Bone marrow (tissue), 2 donors: ENCODE results near the gene NAMPT.
"Not testable (repeated sequence)": the region's sequence is repeated elsewhere in the genome, so short reads cannot be mapped to it uniquely, and the experiment has no call there.

Experiments used
- DNase-seq, 2 donors: peaks; one replicate each; lab custom pipeline; 2025; lab: John Stamatoyannopoulos, UW

NAMPT gene

DNA sequence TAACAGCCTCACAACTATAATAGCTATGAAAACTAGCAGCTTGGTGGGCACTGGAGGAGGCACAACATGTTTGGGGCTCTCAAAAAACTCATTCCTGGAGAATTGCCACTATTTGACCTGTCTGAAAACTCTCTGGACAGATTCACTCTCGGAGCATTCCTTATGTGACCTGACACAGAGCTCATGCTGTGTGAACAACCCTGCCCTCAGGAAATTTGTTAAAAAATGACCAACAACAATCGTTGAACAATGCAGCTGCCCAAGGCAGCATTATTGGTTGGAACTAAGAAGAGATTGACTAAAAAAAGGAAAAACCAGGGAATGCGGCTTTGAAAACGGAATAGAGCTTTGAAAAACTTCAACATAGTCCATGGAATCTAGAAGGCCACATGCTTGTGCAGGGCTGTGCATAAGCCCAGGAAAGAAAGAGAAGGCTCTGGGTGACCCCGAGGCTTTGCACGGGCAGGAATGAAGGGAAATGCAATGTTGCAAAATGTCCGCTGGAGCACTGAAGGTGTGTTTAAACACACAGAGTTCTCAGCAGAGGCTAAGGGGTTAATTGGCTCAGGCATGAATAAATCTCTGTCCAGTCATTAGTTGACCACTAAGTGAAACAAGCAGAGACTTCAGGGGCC, 52.8 kb downstream of the NAMPT start:
- no peak for DNase-seq

DNA sequence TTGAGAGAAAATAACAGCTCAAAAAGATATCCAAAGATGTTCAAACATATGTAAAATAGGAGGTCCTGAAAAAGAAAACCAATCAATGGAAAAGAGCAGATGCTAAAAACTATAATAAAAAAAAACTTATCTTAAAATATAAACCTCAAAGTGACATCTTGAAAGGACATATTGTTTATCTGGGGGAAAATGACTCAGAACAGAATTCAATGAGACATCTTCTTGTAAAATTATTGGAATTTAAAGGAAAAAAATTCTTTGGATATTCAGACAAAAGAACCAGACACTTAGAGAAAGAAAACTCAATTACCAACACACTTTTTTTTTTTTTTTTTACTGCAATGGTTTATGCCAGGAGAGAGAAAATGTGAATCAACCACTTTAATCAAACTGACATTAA, 58.9 kb downstream of the NAMPT start:
- no peak for DNase-seq

DNA sequence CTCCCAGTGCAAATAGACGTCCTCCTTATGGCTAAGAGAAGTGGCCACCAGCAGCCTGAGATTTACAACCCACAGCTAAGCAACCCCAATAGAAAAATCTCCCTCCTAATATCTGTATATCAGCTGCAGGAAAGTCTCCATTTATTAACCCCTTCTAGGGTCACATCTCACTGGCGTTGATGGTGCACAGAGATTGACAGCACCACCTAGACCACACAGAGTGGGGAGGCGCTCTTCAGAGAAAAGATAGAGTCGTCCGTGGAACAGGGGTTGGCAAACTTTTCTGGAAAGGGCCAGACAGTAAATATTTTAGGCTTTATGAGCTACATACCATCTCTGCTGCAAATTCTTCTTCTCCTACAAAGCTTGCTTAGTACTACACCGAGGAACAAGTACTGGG, 60.0 kb downstream of the NAMPT start:
- no peak for DNase-seq

DNA sequence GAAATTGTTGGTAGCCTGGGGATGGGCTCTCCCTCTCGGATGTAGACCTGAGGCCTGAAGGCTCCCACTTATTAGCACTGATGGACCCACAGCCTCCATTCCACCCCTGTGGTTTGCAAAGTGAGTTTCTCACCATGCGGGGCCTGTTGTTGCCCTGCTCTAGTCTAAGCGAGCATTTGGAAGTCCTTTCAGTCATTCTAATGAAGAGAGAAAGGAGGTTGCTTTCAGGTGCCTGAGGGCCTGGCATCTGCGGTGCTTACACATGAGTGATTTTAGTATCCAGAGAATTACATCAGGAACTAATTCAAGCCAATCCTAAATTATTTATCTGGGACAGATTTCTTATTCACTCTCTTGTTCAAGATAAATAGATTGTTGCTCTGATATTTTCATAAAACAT, 61.6 kb downstream of the NAMPT start:
- DNase-seq, result no peak

DNA sequence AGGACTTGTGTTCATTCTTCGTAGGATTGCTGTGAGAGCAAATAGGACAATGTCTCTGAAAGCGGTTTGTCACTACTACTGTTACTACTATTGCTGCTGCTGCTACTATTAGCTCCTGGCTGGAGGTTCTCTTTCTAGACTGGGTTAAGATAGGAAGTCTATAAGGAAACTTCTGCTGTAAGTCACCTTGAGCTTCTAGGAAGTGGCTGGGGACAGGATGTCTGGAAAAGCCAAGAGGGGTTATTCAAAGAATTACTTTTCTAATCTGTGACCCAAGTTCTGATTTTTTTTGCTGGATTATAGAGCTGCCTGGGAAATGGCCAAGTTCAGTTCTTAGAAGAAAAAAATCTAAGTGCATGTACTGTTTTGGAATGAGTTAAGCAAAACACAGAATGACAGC, 62.2 kb downstream of the NAMPT start:
- no peak for DNase-seq

DNA sequence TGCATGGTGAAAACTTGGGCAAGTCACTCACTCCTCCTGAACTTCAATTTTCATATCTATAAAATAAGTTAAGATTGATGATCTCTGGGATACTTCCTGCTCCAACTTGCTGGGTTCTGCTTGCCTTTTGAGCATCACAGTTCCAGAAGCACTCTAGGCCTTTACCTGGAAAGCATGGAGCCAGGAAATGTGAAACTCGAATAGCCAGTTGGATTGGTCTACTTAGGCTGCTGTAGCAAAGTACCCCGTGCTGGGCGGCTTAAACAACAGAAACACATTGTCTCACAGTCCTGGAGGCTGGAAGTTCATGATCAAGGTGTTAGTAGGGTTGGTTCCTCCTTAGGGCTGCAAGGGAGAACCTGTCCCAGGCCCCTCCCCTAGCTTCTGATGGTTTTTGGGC, 64.5 kb downstream of the NAMPT start:
- no peak for DNase-seq

DNA sequence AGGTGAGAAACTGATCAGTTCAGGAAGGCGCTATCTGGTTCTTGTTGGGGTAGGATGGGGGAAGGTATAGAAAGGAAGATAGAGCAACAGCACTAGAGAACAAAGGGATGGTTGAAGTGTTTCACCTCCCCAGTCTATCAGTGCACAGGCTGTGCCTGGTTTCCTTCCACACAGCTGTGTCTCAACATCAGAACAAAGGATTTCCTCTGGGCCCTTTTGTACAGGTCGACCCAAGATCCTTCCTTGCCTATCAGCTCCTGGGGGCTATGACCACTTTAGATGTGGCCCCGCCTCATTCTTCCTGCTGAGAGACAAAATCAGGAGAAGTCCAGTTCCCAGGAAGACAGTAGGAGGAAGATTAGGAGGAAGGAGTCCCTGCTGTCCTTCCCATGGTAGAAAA, 65.6 kb downstream of the NAMPT start:
- DNase-seq, result no peak

DNA sequence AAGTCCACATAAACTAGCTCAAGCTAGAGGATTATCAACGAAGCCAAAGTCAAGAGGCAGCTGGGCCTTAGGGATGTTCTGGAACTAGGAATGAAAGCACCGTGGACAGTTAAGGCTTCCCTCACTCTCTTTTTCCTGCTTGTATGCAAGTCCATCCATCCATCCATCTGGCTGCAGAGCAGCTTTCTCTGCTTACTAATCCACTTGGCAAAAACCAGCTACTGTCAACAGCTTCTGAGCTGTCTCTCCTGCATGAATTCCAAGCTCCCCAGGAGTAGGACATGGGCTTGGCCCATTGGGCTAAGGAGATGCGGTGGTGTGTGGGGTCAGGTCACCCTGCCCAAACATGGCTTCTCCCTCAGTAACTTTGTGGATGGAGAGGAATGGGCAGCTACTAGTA, 66.2 kb downstream of the NAMPT start:
- DNase-seq, result no peak

DNA sequence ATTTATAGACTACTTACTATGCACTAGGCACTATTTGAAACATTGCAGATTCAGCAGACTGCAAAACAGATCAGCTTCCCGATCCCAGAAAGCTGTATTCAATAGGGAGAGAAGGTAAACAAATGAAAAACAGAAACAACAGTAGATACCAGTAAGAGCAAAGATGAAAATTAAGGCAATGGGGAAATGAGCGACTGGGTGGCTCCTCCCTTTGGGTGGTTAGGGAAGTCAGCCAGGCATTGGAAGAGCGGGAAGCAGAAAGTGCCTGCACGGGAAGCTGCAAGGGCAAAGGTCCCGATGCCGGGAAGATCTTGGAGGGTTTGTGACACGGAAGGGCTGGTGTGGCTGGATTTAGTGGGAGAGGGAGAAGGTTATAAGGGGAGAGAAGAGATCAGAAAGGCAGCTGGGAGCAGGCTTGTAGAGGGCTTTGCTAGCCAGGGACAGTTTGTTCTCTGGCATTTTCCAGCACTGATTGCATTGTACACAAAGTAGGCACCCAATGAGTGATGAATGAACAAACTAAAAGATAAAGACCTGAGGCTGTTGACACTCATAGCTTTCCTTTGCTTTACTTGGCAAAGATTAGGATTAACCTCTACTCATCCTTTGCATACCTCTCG, 67.8 kb downstream of the NAMPT start:
- no peak for DNase-seq

DNA sequence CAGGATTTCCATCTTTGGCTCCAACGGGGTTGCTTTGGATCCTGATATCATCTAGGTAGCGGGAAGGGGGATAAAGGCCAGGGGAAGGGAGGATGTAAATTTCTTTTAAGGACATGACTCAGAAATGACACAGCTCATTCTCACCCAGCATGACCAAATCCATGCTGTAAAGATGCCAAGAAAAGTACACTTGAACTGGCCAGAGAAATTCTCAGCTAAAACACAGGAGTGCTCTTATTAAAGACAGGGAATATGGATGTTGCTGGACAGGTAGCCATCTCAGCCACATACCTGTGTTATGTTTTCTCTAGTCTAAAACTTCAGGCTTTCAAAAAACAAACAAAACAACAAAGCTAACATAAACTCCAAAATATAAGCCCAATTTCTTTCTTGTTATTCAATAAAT, 68.3 kb downstream of the NAMPT start:
- DNase-seq, result no peak

DNA sequence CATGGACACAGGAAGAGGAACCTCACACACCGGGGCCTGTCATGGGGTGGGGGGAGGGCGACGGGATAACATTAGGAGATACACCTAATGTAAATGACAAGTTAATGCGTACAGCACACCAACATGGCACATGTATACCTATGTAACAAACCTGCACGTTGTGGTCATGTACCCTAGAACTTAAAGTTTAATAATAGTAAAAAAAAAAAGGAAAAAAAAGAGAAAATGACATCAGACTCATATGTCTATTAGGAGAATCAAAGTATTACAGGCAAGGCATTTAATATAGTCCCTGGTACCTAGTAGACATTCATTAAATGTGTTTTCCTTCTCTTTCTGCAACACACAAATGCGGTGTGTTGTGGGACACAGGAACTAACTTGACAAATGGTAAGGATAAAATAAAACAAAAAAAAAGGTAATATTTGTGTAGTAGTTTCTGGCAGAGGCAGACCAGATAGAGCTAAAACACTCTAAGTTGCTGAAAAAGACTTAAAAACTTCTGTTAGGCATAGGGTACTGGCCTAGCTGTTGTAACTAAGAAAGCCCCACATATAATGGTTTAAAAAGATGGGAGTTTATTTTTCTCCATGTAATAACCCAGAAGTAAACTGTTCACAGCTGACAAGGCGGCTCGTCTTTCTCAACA, 68.8 kb downstream of the NAMPT start:
- no peak for DNase-seq

DNA sequence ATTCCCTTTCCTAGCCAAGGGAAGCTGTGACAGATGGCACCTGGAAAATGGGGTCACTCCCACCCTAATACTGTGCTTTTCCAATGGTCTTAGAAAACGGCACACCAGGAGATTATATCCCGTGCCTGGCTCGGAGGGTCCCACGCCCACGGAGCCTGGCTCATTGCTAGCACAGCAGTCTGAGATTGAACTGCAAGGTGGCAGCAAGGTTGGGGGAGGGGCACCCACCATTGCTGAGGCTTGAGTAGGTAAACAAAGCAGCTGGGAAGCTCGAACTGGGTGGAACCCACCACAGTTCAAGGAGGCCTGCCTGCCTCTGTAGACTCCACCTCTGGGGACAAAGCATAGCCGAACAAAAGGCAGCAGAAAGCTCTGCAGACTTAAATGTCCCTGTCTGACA, 75.8 kb downstream of the NAMPT start:
- not testable (repeated sequence) for DNase-seq

DNA sequence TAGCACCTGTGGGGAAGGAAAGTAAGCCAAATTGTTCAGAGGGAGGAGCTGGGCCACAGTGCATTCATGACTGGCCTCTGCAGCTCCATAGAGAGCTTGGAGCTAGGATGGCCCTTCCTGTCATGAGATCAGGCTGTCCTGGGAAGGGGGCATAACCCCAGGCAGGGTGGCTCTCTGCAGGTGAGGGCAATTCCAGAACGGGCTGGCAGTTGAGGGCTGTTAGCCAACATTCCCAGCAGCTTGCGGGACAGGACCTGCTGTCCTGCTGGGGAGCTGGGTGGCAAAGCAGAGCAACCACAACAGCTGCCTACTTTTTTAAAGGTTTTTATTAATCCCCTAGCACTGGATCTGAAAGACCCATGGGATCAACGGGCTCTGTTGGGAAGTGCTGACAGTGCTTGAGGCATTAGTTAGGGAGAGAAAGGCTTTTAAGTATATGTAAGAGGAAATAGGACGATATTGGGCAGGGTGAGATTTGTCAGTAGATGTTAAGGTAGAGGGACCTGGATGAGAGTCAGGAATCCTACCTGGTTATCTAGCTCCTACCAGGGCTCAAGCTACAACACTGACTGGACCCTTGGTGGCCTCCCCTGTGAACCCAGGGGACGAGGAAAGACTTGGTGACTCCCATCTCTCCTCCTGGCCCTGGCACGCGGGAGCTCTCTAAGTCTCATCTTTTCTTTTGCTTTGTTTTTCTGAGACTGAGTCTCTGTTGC, 77.8 kb downstream of the NAMPT start:
- DNase-seq, result no peak

DNA sequence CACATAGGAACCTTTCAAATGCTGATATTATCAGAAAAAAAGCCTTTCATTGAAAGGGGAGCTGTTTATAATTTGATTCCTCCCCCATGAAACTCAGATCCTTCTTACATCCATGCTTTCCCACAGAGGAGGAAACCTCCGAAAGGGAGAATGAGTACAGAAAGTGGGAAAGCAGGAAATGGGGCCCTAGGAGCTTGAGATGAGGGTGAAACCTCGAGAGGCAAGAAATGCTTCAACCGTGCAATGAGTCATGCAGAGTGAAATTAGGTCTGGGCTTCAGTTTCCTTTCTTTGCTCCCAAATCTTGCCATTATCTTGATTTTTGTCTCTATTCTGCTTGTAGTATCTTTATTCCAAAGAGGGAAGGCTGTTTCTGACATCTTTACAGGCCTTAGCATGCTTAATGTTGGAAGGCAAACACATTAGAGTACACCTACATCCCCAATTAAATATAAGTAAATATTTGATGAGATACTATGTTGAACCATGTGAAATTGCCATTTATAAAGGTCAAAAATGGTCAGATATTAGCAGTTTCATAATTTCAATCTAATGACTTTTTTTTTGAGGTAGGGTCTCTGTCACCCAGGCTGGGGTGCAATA, 79.1 kb downstream of the NAMPT start:
- no peak for DNase-seq

DNA sequence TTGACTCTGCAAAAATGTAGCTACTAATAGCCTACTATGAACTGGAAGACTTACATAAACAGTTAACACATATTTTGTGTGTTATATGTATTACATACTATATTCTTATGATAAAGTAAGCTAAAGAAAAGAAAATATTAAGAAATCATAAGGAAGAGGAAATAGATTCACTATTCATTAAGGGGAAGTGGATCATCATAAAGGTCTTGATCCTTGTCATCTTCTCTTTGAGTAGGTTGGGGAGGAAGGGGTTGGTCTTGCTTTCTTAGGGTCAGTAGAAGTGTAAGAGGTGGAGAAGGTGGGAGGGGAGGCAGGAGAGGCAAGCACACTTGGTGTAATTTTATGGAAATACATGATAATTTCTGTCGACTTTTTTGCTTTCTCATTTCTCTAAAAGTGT, 81.3 kb downstream of the NAMPT start:
- no peak for DNase-seq

DNA sequence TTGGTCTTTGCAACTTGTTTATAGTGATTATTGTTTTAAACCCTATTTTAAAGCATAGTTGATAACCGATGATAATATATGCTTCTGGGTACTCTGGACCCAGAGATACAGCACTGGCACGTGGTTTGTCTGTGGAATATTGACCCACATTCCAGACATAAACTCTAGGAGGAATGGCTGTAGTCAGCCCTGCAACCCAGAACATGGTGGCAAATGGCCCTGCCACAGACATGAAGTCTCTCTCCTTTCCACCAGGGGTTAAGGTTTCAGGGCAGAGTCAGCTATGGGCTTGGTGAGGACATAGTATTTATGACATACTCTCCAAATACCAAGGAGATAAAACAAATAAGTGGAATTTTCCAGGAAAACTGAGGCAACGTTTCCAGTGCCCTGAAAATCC, 83.6 kb downstream of the NAMPT start:
- no peak for DNase-seq

DNA sequence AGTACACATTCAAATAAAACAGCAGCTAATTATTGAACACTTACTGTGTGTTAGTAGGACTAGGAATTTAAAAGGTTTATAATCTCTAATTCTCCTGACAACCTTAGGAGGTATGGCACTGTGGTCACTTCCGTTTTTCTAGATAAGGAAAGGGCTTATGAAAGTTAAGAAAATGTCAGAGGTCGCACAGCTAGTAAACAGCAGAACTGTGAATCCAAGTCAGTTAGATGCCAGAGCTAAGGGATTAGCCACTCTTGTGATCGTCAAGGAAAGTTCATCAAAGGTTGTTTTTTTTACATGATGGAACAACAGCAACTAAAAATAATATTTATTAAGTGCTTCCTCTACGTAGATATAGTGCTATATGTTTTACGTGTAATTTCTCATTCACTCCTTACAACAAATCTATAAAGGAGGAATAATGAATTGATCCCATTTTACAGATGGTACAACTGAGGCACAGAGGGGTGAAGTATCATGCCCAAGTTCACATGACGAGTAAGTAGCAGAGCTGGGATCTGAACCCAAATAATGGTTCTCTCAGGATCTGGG, 84.9 kb downstream of the NAMPT start:
- no peak for DNase-seq

DNA sequence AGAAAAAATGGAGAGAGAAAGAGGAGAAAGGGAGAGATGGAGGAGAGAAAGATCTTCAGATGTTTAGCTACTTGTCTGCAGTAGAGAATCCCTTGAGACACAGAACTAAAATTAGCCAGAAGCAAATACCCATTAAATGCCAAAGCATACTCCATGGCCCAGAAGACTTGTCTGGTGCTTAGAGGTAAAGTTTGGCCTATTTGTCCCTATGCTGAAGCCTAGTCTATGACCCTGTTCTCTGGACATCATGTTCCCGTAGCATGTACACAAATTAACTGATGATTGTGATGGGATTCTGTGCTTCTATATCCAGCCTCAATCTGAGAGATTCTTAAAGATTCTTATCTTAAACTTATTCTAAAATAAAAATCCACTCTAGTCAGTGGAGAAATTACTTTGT, 85.8 kb downstream of the NAMPT start:
- no peak for DNase-seq
